GM21717 (cell line): Measurements from ENCODE around the gene EIF2A.
"Not testable (repeated sequence)": the region's sequence is repeated elsewhere in the genome, so short reads cannot be mapped to it uniquely, and the experiment has no call there.

Experiments
- ATAC-seq: cut with Tn5 transposase; IDR thresholded peaks from one replicate; pipeline ENCODE4 v1.9.1; 2021; ENCODE audit warnings: mild to moderate bottlenecking, moderate library complexity; ENCODE audit not compliant: unreplicated experiment

Gene EIF2A

GRCh38 chr3:150546226-150547044 is at the start of gene EIF2A, which contains the start of gene SERP1:
EIF2A (plus strand) TSS chr3:150546787; CDS start chr3:150546803, 16 bp downstream.
SERP1 (minus strand) TSS chr3:150546496; CDS start chr3:150546135, 361 bp downstream.
- peak; percentile 93 for ATAC-seq

GRCh38 chr3:150497956-150498355 is 48.6 kb upstream of the EIF2A start:
- ATAC-seq: no peak

- ATAC-seq: not testable (repeated sequence)
These were observed 45.6 kb upstream of the EIF2A start for GRCh38 chr3:150500960-150501359.

- ATAC-seq: no peak
These were observed 43.0 kb upstream of the EIF2A start for GRCh38 chr3:150503402-150504099.

GRCh38 chr3:150504483-150504882 is 42.1 kb upstream of the EIF2A start:
- ATAC-seq: no peak

- ATAC-seq: no peak
These were observed 38.2 kb upstream of the EIF2A start for GRCh38 chr3:150508401-150508800.

- ATAC-seq: no peak
These were observed 36.8 kb upstream of the EIF2A start for GRCh38 chr3:150509780-150510179.

- ATAC-seq: no peak
These were observed 35.3 kb upstream of the EIF2A start for GRCh38 chr3:150511122-150511821.

- ATAC-seq: no peak
These were observed 31.4 kb upstream of the EIF2A start for GRCh38 chr3:150515210-150515609.

GRCh38 chr3:150519026-150519425 is 27.6 kb upstream of the EIF2A start:
- ATAC-seq: no peak

GRCh38 chr3:150520408-150520807 is 26.2 kb upstream of the EIF2A start:
- no peak for ATAC-seq

GRCh38 chr3:150521463-150521862 is 25.1 kb upstream of the EIF2A start:
- ATAC-seq: no peak

- no peak for ATAC-seq
These were observed 23.0 kb upstream of the EIF2A start for GRCh38 chr3:150523538-150523937.

- no peak for ATAC-seq
These were observed 18.9 kb upstream of the EIF2A start for GRCh38 chr3:150527464-150528255.

- ATAC-seq: no peak
These were observed 18.2 kb upstream of the EIF2A start for GRCh38 chr3:150528354-150528797.

- no peak for ATAC-seq
These were observed 14.8 kb upstream of the EIF2A start for GRCh38 chr3:150531775-150532174.

GRCh38 chr3:150535204-150535603 is 11.4 kb upstream of the EIF2A start:
- ATAC-seq: no peak

- no peak for ATAC-seq
These were observed 8.0 kb upstream of the EIF2A start for GRCh38 chr3:150538324-150539208.

GRCh38 chr3:150540297-150540696 is 6.3 kb upstream of the EIF2A start:
- no peak for ATAC-seq

GRCh38 chr3:150540991-150541390 is 5.6 kb upstream of the EIF2A start:
- no peak for ATAC-seq
